Renal pelvis (tissue), 4 donors: ENCODE results near the gene PHACTR1. TPM values are rescaled to one million over a fixed set of nuclear protein-coding genes. Genes with fewer than 3 reads are reported as not detected.
"Not testable (repeated sequence)": the region's sequence is repeated elsewhere in the genome, so short reads cannot be mapped to it uniquely, and the experiment has no call there.

Experiments used
- DNase-seq: peaks from one replicate; pipeline ENCODE4 v3.0.0-alpha.2; 2013
- polyA plus RNA-seq, 3 donors: library from polyadenylated mRNA; unstranded; fragments of 120-200 nt; gene quantifications; one replicate each; pipeline ENCODE4 v1.2.1, GENCODE V29; 2013; ENCODE audit not compliant: insufficient read length in 3 of 3

Gene PHACTR1
- polyA plus RNA-seq, 3 donors, result 12.5 to 23.6 (median 17.9) TPM

GRCh38 chr6:13152764-13153163 is 436.2 kb downstream of the PHACTR1 start:
- DNase-seq, result no peak

DNA sequence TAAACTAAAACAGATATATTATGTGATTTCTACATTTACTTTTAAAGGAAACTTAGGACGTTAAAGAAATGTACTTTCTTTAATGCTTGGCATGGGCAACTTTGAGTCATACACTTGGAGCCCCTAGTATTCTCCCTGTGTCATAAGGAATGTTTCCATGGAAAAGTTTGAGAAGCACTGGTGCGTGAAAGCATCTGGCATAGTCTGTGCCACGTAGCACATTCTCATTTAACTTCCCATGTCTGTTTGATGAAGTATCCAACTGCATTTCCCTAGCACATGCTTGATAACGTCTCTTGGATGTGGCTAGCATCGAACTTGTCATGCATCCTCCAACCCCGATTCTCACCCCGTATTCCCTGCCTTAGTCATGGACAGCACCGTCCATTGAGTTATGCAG is 439.8 kb downstream of the PHACTR1 start:
- DNase-seq, result no peak

DNA sequence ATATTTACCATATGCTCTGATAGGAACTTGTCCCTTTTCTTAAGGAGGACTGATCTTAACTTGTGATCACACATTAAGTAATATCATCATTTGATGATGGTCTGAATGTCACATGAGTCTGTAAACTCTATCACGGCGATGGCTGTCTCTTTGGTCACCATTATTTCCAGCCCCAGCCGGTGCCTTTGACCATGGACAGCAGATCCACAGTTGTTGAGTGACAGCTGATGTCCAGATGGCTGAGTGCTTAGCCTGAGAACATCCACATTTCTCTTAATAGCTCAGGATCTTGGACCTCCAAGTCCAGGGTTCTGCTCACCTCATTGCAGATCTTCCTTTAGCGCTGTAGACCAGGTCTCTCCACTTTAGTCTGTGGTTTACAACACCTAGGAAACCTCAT is 440.7 kb downstream of the PHACTR1 start:
- DNase-seq, result no peak

GRCh38 chr6:13159300-13159699 is 442.7 kb downstream of the PHACTR1 start:
- DNase-seq, result no peak

GRCh38 chr6:13159822-13160221 is 443.3 kb downstream of the PHACTR1 start:
- DNase-seq, result not testable (repeated sequence)

DNA sequence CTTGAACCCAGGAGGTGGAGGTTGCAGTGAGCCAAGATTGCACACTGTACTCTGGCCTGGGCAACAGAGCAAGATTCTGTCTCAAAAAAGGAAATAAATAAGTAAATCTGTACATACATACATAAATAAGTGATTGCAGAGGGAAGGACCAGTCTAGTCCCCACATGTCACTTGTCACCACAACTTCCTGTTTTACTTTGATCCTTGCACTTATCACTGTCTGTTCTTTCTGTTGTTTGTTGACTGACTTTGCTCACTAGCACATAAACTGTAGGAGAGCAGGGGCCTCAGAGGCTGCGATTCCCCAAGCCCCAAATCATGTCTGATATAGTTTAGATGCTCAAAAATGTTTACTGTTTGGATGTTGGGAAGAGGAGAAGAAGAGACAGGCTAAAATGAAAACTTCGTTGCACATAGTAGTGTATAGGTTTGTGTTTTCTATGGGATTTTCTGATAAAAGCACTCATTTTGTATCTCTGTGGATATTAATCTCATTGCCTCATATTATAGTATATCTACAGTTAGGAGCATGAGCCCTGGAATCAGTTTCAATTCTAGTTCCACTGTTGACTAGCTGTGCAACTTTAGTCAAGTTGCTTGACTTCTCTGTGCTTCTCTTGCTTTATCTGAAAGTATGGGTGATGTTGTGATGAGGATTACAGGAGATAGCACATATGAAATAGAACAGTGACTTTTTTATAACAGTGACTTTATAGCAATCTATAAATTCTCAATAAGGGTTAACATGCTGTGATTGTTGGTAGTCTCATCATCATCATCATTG is 446.8 kb downstream of the PHACTR1 start:
- DNase-seq, result no peak

- no peak for DNase-seq
These were observed 447.7 kb downstream of the PHACTR1 start for GRCh38 chr6:13164291-13164690.

DNA sequence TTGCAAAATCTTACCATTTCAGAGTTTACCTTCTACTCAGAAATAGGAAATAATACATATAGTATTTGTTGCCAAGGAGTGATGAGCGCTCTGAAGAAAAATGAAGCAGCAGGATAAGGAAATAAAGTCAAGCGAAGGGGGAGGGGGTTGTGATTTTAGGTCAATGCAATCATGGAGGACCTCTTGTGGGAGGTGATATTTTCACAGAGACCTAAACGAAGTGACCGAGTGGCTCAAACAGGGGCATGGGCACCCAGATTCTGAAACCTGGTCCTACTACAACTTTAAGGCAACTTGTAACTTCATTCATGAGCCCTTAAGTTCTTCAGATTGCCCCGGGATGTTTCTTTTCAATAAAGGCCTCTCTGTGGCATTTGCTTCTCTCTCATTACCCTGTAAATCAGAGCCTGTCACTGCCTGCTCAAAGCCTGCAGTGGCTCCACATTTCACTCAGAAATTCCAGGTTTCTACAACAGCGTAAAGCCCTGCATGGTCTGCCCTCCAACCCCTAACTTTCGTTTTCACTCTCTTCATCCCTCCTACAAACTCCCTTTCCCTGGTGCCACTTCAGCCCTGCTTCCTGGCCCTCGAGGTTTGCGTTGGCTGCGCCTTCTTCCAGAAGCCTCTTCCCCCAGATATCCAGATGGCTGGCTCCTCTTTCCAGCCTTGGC is 449.1 kb downstream of the PHACTR1 start:
- peak; percentile 54 for DNase-seq

- DNase-seq, result no peak
These were observed 449.7 kb downstream of the PHACTR1 start for GRCh38 chr6:13166269-13166668.

- no peak for DNase-seq
These were observed 450.3 kb downstream of the PHACTR1 start for GRCh38 chr6:13166916-13167315.

GRCh38 chr6:13172291-13172690 is 455.7 kb downstream of the PHACTR1 start:
- DNase-seq, result peak; percentile 83

DNA sequence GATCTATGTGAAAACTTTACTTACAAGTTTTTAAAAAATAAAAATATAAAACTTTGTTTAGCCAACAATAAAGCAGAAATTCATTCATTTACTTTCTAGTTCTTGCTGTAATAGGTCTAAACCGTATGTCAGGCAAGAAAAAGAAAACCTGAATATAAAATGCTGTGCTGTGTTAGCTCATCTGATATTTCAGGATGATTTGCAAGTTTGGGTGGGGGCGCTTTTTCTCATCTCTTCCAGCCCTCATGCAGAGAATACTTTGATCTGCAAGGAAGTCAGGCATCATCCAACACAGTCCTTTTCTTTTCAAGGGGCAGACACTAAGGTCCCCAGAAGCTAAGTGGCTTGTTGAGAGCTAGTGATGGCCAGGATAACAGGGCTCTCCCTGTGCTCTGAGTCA is 458.5 kb downstream of the PHACTR1 start:
- DNase-seq, result no peak

DNA sequence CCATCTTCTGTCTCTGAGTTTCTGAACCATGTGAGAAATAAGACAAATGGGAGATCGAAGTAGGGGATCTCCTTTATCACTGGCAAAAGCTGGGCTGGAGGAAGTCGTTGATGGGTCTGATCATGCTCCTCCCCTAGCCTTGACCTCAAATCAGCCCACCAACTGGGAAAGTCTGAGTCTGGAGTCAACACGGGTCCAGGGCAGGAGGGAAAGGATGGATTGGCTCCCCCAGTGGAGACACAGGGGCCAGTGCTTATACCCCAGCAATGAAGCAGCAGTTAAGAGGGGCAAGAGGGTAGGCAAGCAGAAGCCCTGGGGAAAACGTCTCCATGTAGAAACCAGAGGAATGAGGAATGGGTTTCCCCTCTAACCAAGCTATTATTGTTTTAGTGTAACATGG is 459.2 kb downstream of the PHACTR1 start:
- DNase-seq, result no peak

DNA sequence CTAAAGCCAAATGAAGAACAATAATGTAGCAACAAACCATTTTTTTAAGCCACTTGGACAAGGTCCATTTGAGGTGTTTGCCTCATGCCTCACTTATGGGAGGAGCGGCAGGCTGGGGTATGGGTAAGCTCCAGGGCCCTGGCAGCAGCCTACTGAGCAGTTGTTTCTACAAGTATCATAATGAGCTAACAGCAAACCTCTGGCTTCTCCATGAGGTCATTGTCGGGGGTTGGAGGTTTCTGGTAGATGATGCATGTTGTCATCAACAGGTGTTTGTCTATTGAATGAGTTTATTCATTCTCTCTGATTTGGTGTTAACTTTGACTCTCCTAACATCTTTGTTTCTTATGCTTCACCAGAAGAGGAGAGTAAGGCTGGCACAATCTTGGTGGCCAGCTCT is 461.1 kb downstream of the PHACTR1 start:
- DNase-seq, result no peak

- DNase-seq, result no peak
These were observed 461.5 kb downstream of the PHACTR1 start for GRCh38 chr6:13178107-13178506.

DNA sequence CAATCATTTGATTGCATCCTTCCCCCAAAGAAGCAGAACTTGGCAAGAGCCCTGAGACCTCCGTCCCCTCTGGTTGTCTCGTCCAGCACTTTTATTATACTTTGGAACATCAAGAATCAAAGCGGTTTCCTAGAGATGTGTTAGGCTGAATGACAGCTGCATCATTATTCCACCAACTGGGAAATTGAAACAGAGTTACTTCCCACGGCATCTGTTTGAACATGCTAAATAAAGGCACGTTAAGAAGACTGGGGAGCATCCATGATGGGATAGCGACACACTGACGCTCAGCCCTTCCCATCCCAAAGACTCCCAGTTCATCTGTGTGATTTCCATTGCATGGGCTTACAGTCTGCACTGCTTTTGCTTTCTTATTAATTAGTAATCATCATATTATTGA is 464.0 kb downstream of the PHACTR1 start:
- no peak for DNase-seq

GRCh38 chr6:13181393-13181792 is 464.8 kb downstream of the PHACTR1 start:
- peak; percentile 58 for DNase-seq

DNA sequence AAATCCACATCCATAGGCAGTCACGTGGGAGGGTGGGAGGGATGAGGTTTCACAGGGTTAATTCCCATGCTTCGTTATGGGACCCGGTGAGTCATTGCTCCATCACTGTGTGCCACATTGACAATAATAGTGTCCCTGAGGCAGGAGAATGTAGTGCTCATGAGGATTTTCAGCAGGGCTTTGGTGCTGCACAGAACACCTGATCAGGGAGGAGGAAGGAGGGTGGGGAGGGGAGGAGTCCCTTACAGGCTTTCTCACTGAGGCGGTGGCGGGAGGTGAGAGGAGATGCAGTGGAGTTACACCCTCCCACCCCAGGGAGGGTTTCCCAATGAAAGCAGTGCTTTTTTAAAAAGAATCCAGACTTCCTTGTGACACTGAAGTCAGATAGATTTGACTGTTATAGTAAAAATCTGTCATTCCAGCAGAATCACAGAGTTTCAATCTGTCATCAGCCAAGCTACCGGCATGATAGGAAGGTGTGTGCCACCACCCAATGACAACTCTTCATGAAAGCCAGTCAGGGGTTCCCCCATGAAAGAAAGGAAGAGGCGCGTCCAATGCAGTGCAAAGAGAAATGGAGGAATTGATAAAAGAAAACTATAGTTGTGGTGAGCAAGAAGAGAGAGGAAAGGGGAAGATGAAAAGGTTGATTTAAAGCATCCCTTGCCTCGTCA is 467.0 kb downstream of the PHACTR1 start:
- DNase-seq, result no peak

- no peak for DNase-seq
These were observed 467.5 kb downstream of the PHACTR1 start for GRCh38 chr6:13184089-13184468.

- DNase-seq, result no peak
These were observed 468.0 kb downstream of the PHACTR1 start for GRCh38 chr6:13184547-13184946.

DNA sequence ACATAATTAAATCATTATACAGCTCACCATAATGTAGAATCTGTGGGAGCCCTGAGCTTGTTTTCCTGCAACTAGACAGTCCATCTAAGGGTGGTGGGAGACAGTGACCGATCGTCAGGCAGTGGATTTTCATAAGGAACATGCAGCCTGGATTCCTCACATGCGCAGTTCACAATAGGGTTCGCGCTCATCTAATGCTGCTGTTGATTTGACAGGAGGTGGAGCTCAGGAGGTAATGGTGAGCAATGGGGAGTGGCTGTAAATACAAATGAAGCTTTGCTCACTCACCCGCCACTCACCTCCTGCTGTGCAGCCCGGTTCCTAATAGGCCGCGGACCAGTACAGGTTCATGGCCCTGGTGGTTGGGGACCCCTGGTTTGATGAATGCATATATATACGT is 470.3 kb downstream of the PHACTR1 start:
- no peak for DNase-seq

DNA sequence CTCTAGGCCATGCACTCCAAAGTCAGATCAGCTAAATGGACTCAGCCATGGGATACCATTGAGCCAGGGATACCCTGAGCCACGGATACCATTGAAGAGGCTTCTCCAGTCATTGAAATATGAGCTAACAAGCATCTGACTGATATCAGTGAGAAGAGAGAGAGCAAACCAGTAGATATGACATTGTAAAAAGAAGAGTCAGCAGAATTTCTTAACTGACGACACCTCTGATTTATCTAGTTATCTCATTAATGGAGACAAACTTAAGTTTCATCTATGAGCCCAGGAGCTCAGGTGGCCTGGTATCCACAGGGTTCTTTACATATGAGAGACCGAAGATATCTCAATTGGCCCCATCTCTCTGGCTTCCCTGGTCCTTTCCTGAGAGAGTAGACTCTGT is 471.1 kb downstream of the PHACTR1 start:
- DNase-seq, result no peak

- DNase-seq, result peak; percentile 66
These were observed 471.7 kb downstream of the PHACTR1 start for GRCh38 chr6:13188306-13188705.
